ENCODE measurements around the gene CFTR. TPM values are rescaled to one million over a fixed set of nuclear protein-coding genes. Genes with fewer than 3 reads are reported as not detected.
"Not testable (repeated sequence)": the region's sequence is repeated elsewhere in the genome, so short reads cannot be mapped to it uniquely, and the experiment has no call there.

CFTR gene
- total and polyA plus RNA-seq, 4 experiments from 2014 or later: not detected

- H3K4me1 ChIP-seq (ENCODE audit: insufficient read depth, low read length); H3K27me3 Mint-ChIP-seq; H3K27ac Mint-ChIP-seq; CTCF ChIA-PET (ENCODE audit: partially characterized antibody); H3K36me3 Mint-ChIP-seq; H3K4me3 Mint-ChIP-seq; H3K36me3 ChIP-seq (ENCODE audit: insufficient read depth, low read length); H3K4me3 ChIP-seq (ENCODE audit: low read length in 2 of 2); H3K27ac ChIP-seq (ENCODE audit: low read depth, low read length); POLR2A ChIA-PET (ENCODE audit: partially characterized antibody); H3K27me3 ChIP-seq (ENCODE audit: insufficient read depth, low read length); H3K4me1 Mint-ChIP-seq; intact Hi-C loops (cut with micrococcal nuclease); H3K9me3 ChIP-seq (ENCODE audit: control insufficient read depth in 1 of 2, low read length in 2 of 2); DNase-seq; H3K9me3 Mint-ChIP-seq: not testable (repeated sequence)
These were observed 228.3 kb downstream of the CFTR start for GRCh38 chr7:117708173-117708572.

DNA sequence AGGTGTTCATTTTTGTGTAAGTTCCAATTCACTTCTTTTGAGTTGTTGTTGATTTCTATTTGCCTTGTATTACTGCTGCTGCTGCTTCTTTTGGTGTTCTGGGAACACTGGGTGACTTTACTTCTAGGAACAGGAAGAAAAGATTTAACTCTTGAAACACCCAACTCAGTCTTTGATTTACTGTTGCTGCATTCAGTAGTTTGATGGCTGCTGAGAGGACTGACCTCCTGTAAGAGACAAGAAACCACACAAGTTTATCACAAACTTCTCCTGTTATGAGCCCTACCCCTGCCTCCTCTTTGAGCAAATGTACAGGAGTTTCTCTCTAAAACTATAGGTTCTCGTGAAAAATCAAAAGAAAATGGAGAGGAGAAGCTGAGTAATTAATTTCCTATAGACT, 231.7 kb downstream of the CFTR start:
- no peak for DNase-seq
- Histone ChIP-seq H3K27ac (ENCODE audit: low read depth, low read length) (no peak overlapping the region), H3K9me3 (ENCODE audit: control insufficient read depth in 1 of 2, low read length in 2 of 2) (no peaks in the 10 kb centered on the region), H3K4me3 (ENCODE audit: low read length in 2 of 2) (no peak overlapping the region), H3K4me1 (ENCODE audit: insufficient read depth, low read length) (no peaks in the 10 kb centered on the region), H3K27me3 (ENCODE audit: insufficient read depth, low read length) (no peaks in the 10 kb centered on the region), H3K36me3 (ENCODE audit: insufficient read depth, low read length) (no peaks in the 10 kb centered on the region)
- ChIA-PET CTCF (ENCODE audit: partially characterized antibody) (no interaction called here), POLR2A (ENCODE audit: partially characterized antibody) (no interaction called here)
- Mint-ChIP-seq H3K36me3 (no peaks in the 10 kb centered on the region), H3K27ac (no peak overlapping the region), H3K4me3 (no peak overlapping the region), H3K9me3 (peaks cover 0 to 3% (median 0%) of the 10 kb centered on the region in 8 donors), H3K4me1 (peaks cover 0 to 2% (median 0%) of the 10 kb centered on the region in 4 donors), H3K27me3 (peaks cover 0 to 2% of the 10 kb centered on the region in 2 donors)
- intact Hi-C loops (cut with micrococcal nuclease): no loop called here

- intact Hi-C loops (cut with micrococcal nuclease): no loop called here
- Histone ChIP-seq H3K36me3 (ENCODE audit: insufficient read depth, low read length) (no peaks in the 10 kb centered on the region), H3K9me3 (ENCODE audit: control insufficient read depth in 1 of 2, low read length in 2 of 2) (no peaks in the 10 kb centered on the region), H3K27me3 (ENCODE audit: insufficient read depth, low read length) (no peaks in the 10 kb centered on the region), H3K4me3 (ENCODE audit: low read length in 2 of 2) (no peak overlapping the region), H3K27ac (ENCODE audit: low read depth, low read length) (no peak overlapping the region), H3K4me1 (ENCODE audit: insufficient read depth, low read length) (no peaks in the 10 kb centered on the region)
- H3K4me3 Mint-ChIP-seq: no peak overlapping the region
- no peaks in the 10 kb centered on the region for H3K9me3 Mint-ChIP-seq
- ChIA-PET CTCF (ENCODE audit: partially characterized antibody) (no interaction called here), POLR2A (ENCODE audit: partially characterized antibody) (no interaction called here)
- peaks cover 0 to 2% (median 0%) of the 10 kb centered on the region in 4 donors for H3K4me1 Mint-ChIP-seq
- DNase-seq: no peak
- H3K36me3 Mint-ChIP-seq: no peaks in the 10 kb centered on the region
- peaks cover 0 to 2% of the 10 kb centered on the region in 2 donors for H3K27me3 Mint-ChIP-seq
- H3K27ac Mint-ChIP-seq: no peak overlapping the region
These were observed 236.1 kb downstream of the CFTR start for GRCh38 chr7:117715784-117716445.

DNA sequence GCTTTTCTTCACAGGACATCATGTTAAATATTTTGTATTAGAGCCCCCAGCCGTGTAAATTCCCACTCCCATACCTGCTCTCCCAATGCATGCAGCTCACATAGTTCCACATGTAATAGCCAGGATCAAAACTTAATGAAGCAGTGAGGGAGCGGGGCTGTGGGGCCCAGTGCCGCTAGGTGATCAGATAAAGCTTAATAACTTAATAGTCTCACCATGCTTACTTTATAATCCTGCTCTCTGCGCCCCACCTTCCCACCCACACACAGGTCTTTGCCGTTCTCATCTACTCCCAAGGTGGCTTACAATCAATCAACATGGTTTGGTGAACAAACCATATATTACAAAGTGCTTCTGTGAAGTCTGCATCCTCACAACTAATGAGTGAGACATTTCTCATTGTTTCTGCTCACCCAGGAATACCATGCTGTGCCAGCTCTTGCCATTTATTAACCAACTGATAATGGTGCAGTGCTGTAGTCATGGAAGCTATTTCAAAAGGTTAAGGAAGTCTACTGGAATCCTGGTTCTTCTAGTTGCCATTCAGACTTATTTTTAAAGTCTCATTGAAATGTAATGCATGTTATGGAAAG, 237.0 kb downstream of the CFTR start:
- Histone ChIP-seq H3K36me3 (ENCODE audit: insufficient read depth, low read length) (no peaks in the 10 kb centered on the region), H3K4me1 (ENCODE audit: insufficient read depth, low read length) (no peaks in the 10 kb centered on the region), H3K27ac (ENCODE audit: low read depth, low read length) (no peak overlapping the region), H3K4me3 (ENCODE audit: low read length in 2 of 2) (no peak overlapping the region), H3K27me3 (ENCODE audit: insufficient read depth, low read length) (no peaks in the 10 kb centered on the region), H3K9me3 (ENCODE audit: control insufficient read depth in 1 of 2, low read length in 2 of 2) (no peaks in the 10 kb centered on the region)
- no peak for DNase-seq
- intact Hi-C loops (cut with micrococcal nuclease): no loop called here
- ChIA-PET POLR2A (ENCODE audit: partially characterized antibody) (no interaction called here), CTCF (ENCODE audit: partially characterized antibody) (no interaction called here)
- H3K36me3 Mint-ChIP-seq: no peaks in the 10 kb centered on the region
- H3K27me3 Mint-ChIP-seq: peaks cover 0 to 2% of the 10 kb centered on the region in 2 donors
- no peak overlapping the region for H3K4me3 Mint-ChIP-seq
- H3K4me1 Mint-ChIP-seq: peaks cover 0 to 2% (median 0%) of the 10 kb centered on the region in 4 donors
- H3K9me3 Mint-ChIP-seq: no peaks in the 10 kb centered on the region
- H3K27ac Mint-ChIP-seq: no peak overlapping the region

- H3K36me3 ChIP-seq (ENCODE audit: insufficient read depth, low read length): no peaks in the 10 kb centered on the region
- H3K4me3 ChIP-seq (ENCODE audit: low read length in 2 of 2): no peak overlapping the region
- no peak overlapping the region for H3K4me3 Mint-ChIP-seq
- H3K27me3 Mint-ChIP-seq: peaks cover 0 to 2% of the 10 kb centered on the region in 2 donors
- H3K9me3 Mint-ChIP-seq: no peaks in the 10 kb centered on the region
- H3K27ac ChIP-seq (ENCODE audit: low read depth, low read length): no peak overlapping the region
- H3K4me1 ChIP-seq (ENCODE audit: insufficient read depth, low read length): no peaks in the 10 kb centered on the region
- H3K27ac Mint-ChIP-seq: no peak overlapping the region
- no peaks in the 10 kb centered on the region for H3K36me3 Mint-ChIP-seq
- no peaks in the 10 kb centered on the region for H3K9me3 ChIP-seq (ENCODE audit: control insufficient read depth in 1 of 2, low read length in 2 of 2)
- H3K27me3 ChIP-seq (ENCODE audit: insufficient read depth, low read length): no peaks in the 10 kb centered on the region
- DNase-seq: no peak
- intact Hi-C loops (cut with micrococcal nuclease): no loop called here
- ChIA-PET POLR2A (ENCODE audit: partially characterized antibody) (no interaction called here), CTCF (ENCODE audit: partially characterized antibody) (no interaction called here)
- H3K4me1 Mint-ChIP-seq: peaks cover 0 to 2% (median 0%) of the 10 kb centered on the region in 4 donors
These were observed 237.5 kb downstream of the CFTR start for GRCh38 chr7:117717357-117717756.

Other genes starting within 250 kb of the CFTR start
- not detected for gene WNT2, start 157.0 kb upstream of the CFTR start, total RNA-seq
- not detected for gene WNT2, start 157.0 kb upstream of the CFTR start, polyA plus RNA-seq
- gene ASZ1, start 52.5 kb upstream of the CFTR start, total RNA-seq: not detected
- not detected for gene ASZ1, start 52.5 kb upstream of the CFTR start, polyA plus RNA-seq